B cell (primary cell): ENCODE data around the gene ARHGAP6.

ENCODE experiments used
- EZH2 ChIP-seq: IDR thresholded peaks from 2 replicates; pipeline ENCODE4 v1.6.1; 2012; ENCODE audit warnings: borderline replicate concordance, low read depth, mild to moderate bottlenecking, moderate library complexity, low read length; ENCODE audit not compliant: insufficient read depth, poor library complexity, severe bottlenecking
- TF ChIP-seq, protein P1 (sequence below): fragments of 200-600 bp; IDR thresholded peaks from one replicate; pipeline ENCODE4 v1.8.0; 2022; ENCODE audit warnings: antibody characterized with exemption, mild to moderate bottlenecking

DNA sequence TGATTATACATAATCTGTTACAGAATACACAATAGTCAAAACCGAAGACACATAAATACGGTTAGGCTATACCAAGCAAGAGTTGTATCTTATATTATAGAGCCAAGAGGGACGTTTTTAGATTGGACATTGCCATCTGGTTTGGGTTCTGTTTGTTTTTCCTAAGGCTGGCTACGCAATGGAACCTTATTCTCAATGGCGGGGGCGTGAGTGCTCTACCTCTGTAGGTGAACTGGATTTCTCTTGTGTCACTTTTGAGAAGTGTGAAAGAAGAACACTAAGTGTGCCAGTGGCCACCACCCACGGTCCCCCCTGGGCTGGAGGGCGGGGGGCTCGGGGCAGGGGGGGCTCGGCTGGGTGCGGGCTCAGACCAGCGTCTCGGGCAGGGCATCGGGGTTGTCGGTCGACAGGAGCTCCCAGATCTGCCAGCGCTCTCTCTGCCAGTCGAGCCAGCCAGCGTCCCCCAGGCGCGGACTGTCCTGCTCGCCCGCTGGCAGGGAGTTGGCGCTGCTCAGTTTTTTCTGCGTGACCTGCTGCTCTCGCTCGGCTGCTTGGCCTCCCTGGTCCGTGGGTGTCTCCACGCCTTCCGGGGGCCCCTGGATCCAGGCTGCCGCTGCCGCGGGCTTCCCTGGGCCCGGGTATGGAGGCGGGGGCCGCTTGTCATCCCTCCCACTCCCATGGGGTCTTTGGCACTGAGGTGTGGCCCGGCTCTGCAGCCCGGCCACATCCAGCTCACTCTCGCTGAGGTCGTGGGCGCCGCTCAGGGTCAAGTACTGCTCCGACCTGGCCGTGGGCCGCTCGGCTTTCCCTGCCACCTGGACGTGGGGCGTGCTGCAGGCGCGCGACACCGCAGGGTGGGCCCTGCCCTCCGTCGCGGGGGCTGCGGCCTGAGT is 527.0 kb downstream of the ARHGAP6 start:
- TF ChIP-seq, protein P1, sequence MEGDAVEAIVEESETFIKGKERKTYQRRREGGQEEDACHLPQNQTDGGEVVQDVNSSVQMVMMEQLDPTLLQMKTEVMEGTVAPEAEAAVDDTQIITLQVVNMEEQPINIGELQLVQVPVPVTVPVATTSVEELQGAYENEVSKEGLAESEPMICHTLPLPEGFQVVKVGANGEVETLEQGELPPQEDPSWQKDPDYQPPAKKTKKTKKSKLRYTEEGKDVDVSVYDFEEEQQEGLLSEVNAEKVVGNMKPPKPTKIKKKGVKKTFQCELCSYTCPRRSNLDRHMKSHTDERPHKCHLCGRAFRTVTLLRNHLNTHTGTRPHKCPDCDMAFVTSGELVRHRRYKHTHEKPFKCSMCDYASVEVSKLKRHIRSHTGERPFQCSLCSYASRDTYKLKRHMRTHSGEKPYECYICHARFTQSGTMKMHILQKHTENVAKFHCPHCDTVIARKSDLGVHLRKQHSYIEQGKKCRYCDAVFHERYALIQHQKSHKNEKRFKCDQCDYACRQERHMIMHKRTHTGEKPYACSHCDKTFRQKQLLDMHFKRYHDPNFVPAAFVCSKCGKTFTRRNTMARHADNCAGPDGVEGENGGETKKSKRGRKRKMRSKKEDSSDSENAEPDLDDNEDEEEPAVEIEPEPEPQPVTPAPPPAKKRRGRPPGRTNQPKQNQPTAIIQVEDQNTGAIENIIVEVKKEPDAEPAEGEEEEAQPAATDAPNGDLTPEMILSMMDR, result no peak
- TF ChIP-seq EZH2, result no peak
